Mesenchymal stem cell (in vitro differentiated cells and primary cell): ENCODE data around the gene LMTK2.

Experiments
- DNase-seq: peaks from one replicate; pipeline ENCODE4 v3.0.0-alpha.2; 2013
- H2AFZ ChIP-seq: one replicate; pipeline ENCODE4 v1.6.1; 2013; ENCODE audit warnings: low read depth, mild to moderate bottlenecking, control low read depth, inconsistent platforms, low read length, moderate library complexity
- H2AK5ac ChIP-seq: 2 replicates; pipeline ENCODE4 v1.6.1; 2013; ENCODE audit warnings: low read length, moderate library complexity, mild to moderate bottlenecking, inconsistent platforms; ENCODE audit not compliant: severe bottlenecking
- H2BK120ac ChIP-seq: one replicate; pipeline ENCODE4 v1.6.1; 2013; ENCODE audit warnings: low read depth, mild to moderate bottlenecking, inconsistent platforms, low read length, moderate library complexity
- H2BK12ac ChIP-seq, 2 experiments: one replicate each; pipeline ENCODE4 v1.6.1; 2013; ENCODE audit warnings: inconsistent platforms in 2 of 2, low read length in 2 of 2, mild to moderate bottlenecking in 2 of 2, moderate library complexity in 2 of 2, control low read depth in 1 of 2
- H2BK15ac ChIP-seq: one replicate; pipeline ENCODE4 v1.6.1; 2013; ENCODE audit warnings: mild to moderate bottlenecking, low read depth, inconsistent platforms; ENCODE audit not compliant: poor library complexity, severe bottlenecking
- H2BK5ac ChIP-seq: 2 replicates; pipeline ENCODE4 v1.6.1; 2013; ENCODE audit warnings: low read depth, mild to moderate bottlenecking, low read length, control low read depth, inconsistent platforms; ENCODE audit not compliant: poor library complexity, severe bottlenecking
- H3K14ac ChIP-seq, 2 experiments: one replicate each; pipeline ENCODE4 v1.6.1; 2013; ENCODE audit warnings: inconsistent platforms in 2 of 2, low read length in 2 of 2, control low read depth in 1 of 2, mild to moderate bottlenecking in 1 of 2, moderate library complexity in 1 of 2
- H3K18ac ChIP-seq, 2 experiments: one replicate each; pipeline ENCODE4 v1.6.1; 2013; ENCODE audit warnings: inconsistent platforms in 2 of 2, low read length in 2 of 2, control low read depth in 1 of 2, low read depth in 1 of 2, mild to moderate bottlenecking in 1 of 2
- H3K23ac ChIP-seq, 2 experiments: one replicate each; pipeline ENCODE4 v1.6.1; 2013; ENCODE audit warnings: inconsistent platforms in 2 of 2, low read length in 2 of 2, mild to moderate bottlenecking in 2 of 2, moderate library complexity in 2 of 2, control low read depth in 1 of 2
- H3K27ac ChIP-seq: 2 replicates; pipeline ENCODE4 v1.5.1; 2013; ENCODE audit warnings: mild to moderate bottlenecking, moderate library complexity, low read length, control low read depth, inconsistent platforms; ENCODE audit not compliant: poor library complexity, severe bottlenecking
- H3K27me3 ChIP-seq, 2 experiments: 2 replicates each; pipeline versions ENCODE4 v1.6.1 to v1.7.0; 2013; ENCODE audit warnings: low read length in 2 of 2, mild to moderate bottlenecking in 2 of 2, moderate library complexity in 2 of 2, control low read depth in 1 of 2, inconsistent platforms in 1 of 2; ENCODE audit not compliant: control insufficient read depth in 1 of 2, insufficient read depth in 1 of 2
- H3K36me3 ChIP-seq, 2 experiments: 2 replicates each; pipeline versions ENCODE4 v1.6.1 to v1.7.0; 2013; ENCODE audit warnings: low read length in 2 of 2, control low read depth in 1 of 2, inconsistent platforms in 1 of 2, low read depth in 1 of 2, mild to moderate bottlenecking in 1 of 2; ENCODE audit not compliant: insufficient read depth in 2 of 2, control insufficient read depth in 1 of 2
- H3K4ac ChIP-seq, 2 experiments: one replicate each; pipeline ENCODE4 v1.6.1; 2013; ENCODE audit warnings: inconsistent platforms in 2 of 2, low read length in 2 of 2, mild to moderate bottlenecking in 2 of 2, moderate library complexity in 2 of 2, control low read depth in 1 of 2, low read depth in 1 of 2
- H3K4me1 ChIP-seq: 2 replicates; pipeline ENCODE4 v1.6.1; 2013; ENCODE audit warnings: low read depth, low read length, control low read depth; ENCODE audit not compliant: control insufficient read depth, insufficient read depth
- H3K4me2 ChIP-seq: 2 replicates; pipeline ENCODE4 v1.6.1; 2013; ENCODE audit warnings: low read length, mild to moderate bottlenecking, inconsistent platforms; ENCODE audit not compliant: poor library complexity, severe bottlenecking
- H3K4me3 ChIP-seq, 2 experiments: 2 replicates each; pipeline versions ENCODE4 v1.5.1 to v1.7.0; 2013; ENCODE audit warnings: low read length in 2 of 2, mild to moderate bottlenecking in 2 of 2, control low read depth in 1 of 2, low read depth in 1 of 2; ENCODE audit not compliant: insufficient read depth in 1 of 2
- H3K79me1 ChIP-seq: replicated peaks from 2 replicates; pipeline ENCODE4 v1.6.1; 2013; ENCODE audit warnings: mild to moderate bottlenecking, control low read depth, low read length, inconsistent platforms; ENCODE audit not compliant: poor library complexity, severe bottlenecking
- H3K9ac ChIP-seq: 2 replicates; pipeline ENCODE4 v1.7.0; 2013; ENCODE audit warnings: mild to moderate bottlenecking, low read length, moderate library complexity
- H3K9me3 ChIP-seq: 2 replicates; pipeline ENCODE4 v1.7.0; 2013; ENCODE audit warnings: mild to moderate bottlenecking, low read length; ENCODE audit not compliant: control insufficient read depth
- H4K8ac ChIP-seq: one replicate; pipeline ENCODE4 v1.6.1; 2013; ENCODE audit warnings: inconsistent platforms, mild to moderate bottlenecking, low read length, moderate library complexity
- H4K91ac ChIP-seq: one replicate; pipeline ENCODE4 v1.6.1; 2013; ENCODE audit warnings: mild to moderate bottlenecking, low read length, inconsistent platforms
- WGBS: methylation state at CpG from one replicate; pipeline ENCODE4 v1.1.7; 2013; ENCODE audit warnings: mixed read lengths; 5-methylcytosine and 5-hydroxymethylcytosine counted together

The LMTK2 gene

GRCh38 chr7:98254516-98254915, 147.9 kb downstream of the LMTK2 start:
- Histone ChIP-seq H2BK120ac (no peak overlapping the region), H3K9ac (no peak overlapping the region)

GRCh38 chr7:98254951-98255610, 148.4 kb downstream of the LMTK2 start:
- no peak overlapping the region for H3K18ac ChIP-seq
- peaks cover 13% of the 10 kb centered on the region for H3K4me1 ChIP-seq
- H2BK12ac ChIP-seq: peak overlapping the region in 1 of 2 experiments; percentile 47
- H3K36me3 ChIP-seq: peaks cover 11 to 23% of the 10 kb centered on the region in 2 experiments
- H2BK120ac ChIP-seq: no peak overlapping the region
- no peak overlapping the region for H4K91ac ChIP-seq
- no peak overlapping the region for H3K9ac ChIP-seq
- DNase-seq: peak; percentile 60
- H3K27ac ChIP-seq: no peak overlapping the region
- H2AK5ac ChIP-seq: no peak overlapping the region
- no peak overlapping the region for H3K4ac ChIP-seq
- H3K14ac ChIP-seq: no peak overlapping the region
- H3K79me1 ChIP-seq: peaks cover 38% of the 10 kb centered on the region
- no peak overlapping the region for H3K4me3 ChIP-seq
- no peaks in the 10 kb centered on the region for H3K9me3 ChIP-seq
- no peak overlapping the region for H4K8ac ChIP-seq
- no peak overlapping the region for H2AFZ ChIP-seq
- no peaks in the 10 kb centered on the region for H3K27me3 ChIP-seq
- no peak overlapping the region for H3K4me2 ChIP-seq
- H2BK5ac ChIP-seq: no peak overlapping the region
- no peak overlapping the region for H3K23ac ChIP-seq
- no peak overlapping the region for H2BK15ac ChIP-seq
- 97% methylated on average over 11 of the region's 11 CpGs for WGBS

More at GRCh38 chr7:98254516-98254915, 147.9 kb downstream of the LMTK2 start:
- H3K4me2 ChIP-seq: no peak overlapping the region
- H2BK5ac ChIP-seq: no peak overlapping the region
- peaks cover 13% of the 10 kb centered on the region for H3K4me1 ChIP-seq
- no peak overlapping the region for H3K4ac ChIP-seq
- no peak overlapping the region for H2AK5ac ChIP-seq
- no peak overlapping the region for H4K8ac ChIP-seq
- peaks cover 34% of the 10 kb centered on the region for H3K79me1 ChIP-seq
- H3K18ac ChIP-seq: no peak overlapping the region
- no peaks in the 10 kb centered on the region for H3K9me3 ChIP-seq
- no peak overlapping the region for H2BK15ac ChIP-seq
- H4K91ac ChIP-seq: no peak overlapping the region
- 97% methylated on average over 4 of the region's 4 CpGs for WGBS
- no peak overlapping the region for H2BK12ac ChIP-seq
- no peak overlapping the region for H2AFZ ChIP-seq
- DNase-seq: no peak
- H3K27ac ChIP-seq: no peak overlapping the region
- H3K4me3 ChIP-seq: no peak overlapping the region
- H3K27me3 ChIP-seq: no peaks in the 10 kb centered on the region
- H3K36me3 ChIP-seq: peaks cover 12 to 26% of the 10 kb centered on the region in 2 experiments
- H3K14ac ChIP-seq: no peak overlapping the region
- no peak overlapping the region for H3K23ac ChIP-seq

GRCh38 chr7:98256431-98256830, 149.8 kb downstream of the LMTK2 start:
- no peak overlapping the region for H3K9ac ChIP-seq
- no peak overlapping the region for H2BK12ac ChIP-seq
- DNase-seq: no peak
- no peak overlapping the region for H2BK5ac ChIP-seq
- peaks cover 14 to 29% of the 10 kb centered on the region in 2 experiments for H3K36me3 ChIP-seq
- H3K4me2 ChIP-seq: no peak overlapping the region
- no peak overlapping the region for H2BK120ac ChIP-seq
- no peak overlapping the region for H3K27ac ChIP-seq
- H3K79me1 ChIP-seq: peaks cover 36% of the 10 kb centered on the region
- H3K23ac ChIP-seq: no peak overlapping the region
- H4K8ac ChIP-seq: no peak overlapping the region
- H3K9me3 ChIP-seq: no peaks in the 10 kb centered on the region
- peaks cover 12% of the 10 kb centered on the region for H3K4me1 ChIP-seq
- no peak overlapping the region for H2AK5ac ChIP-seq
- WGBS: 94% methylated on average over 4 of the region's 7 CpGs
- H3K18ac ChIP-seq: no peak overlapping the region
- no peak overlapping the region for H2AFZ ChIP-seq
- H2BK15ac ChIP-seq: no peak overlapping the region
- no peak overlapping the region for H4K91ac ChIP-seq
- H3K4me3 ChIP-seq: no peak overlapping the region
- no peak overlapping the region for H3K14ac ChIP-seq
- no peaks in the 10 kb centered on the region for H3K27me3 ChIP-seq
- no peak overlapping the region for H3K4ac ChIP-seq

- no peak overlapping the region for H3K23ac ChIP-seq
- H4K91ac ChIP-seq: no peak overlapping the region
- peaks cover 9% of the 10 kb centered on the region for H3K4me1 ChIP-seq
- H2BK12ac ChIP-seq: no peak overlapping the region
- H2BK120ac ChIP-seq: no peak overlapping the region
- H3K9ac ChIP-seq: no peak overlapping the region
- H3K18ac ChIP-seq: no peak overlapping the region
- H2BK15ac ChIP-seq: no peak overlapping the region
- H4K8ac ChIP-seq: no peak overlapping the region
- H3K4ac ChIP-seq: no peak overlapping the region
- no peak for DNase-seq
- peaks cover 17 to 33% of the 10 kb centered on the region in 2 experiments for H3K36me3 ChIP-seq
- H3K79me1 ChIP-seq: peaks cover 32% of the 10 kb centered on the region
- no peaks in the 10 kb centered on the region for H3K27me3 ChIP-seq
- H2AK5ac ChIP-seq: no peak overlapping the region
- no peak overlapping the region for H3K27ac ChIP-seq
- no peaks in the 10 kb centered on the region for H3K9me3 ChIP-seq
- H3K14ac ChIP-seq: no peak overlapping the region
- H2AFZ ChIP-seq: no peak overlapping the region
- no peak overlapping the region for H3K4me2 ChIP-seq
- WGBS: 80% methylated on average over 5 of the region's 6 CpGs
- H3K4me3 ChIP-seq: no peak overlapping the region
- no peak overlapping the region for H2BK5ac ChIP-seq
Measured at GRCh38 chr7:98257701-98258100, 151.0 kb downstream of the LMTK2 start.
